GM21737 (cell line): Measurements from ENCODE around the gene CD46.

Experiments
- ATAC-seq: cut with Tn5 transposase; IDR thresholded peaks from one replicate; pipeline ENCODE4 v1.9.1; 2021; ENCODE audit warnings: mild to moderate bottlenecking, moderate library complexity; ENCODE audit not compliant: unreplicated experiment

The CD46 gene

GRCh38 chr1:207793327-207793726, 41.5 kb downstream of the CD46 start:
- ATAC-seq = no peak

GRCh38 chr1:207794861-207795260, 43.0 kb downstream of the CD46 start:
- no peak for ATAC-seq

GRCh38 chr1:207797229-207797973, 45.5 kb downstream of the CD46 start:
- ATAC-seq = no peak

GRCh38 chr1:207798847-207799246, 47.0 kb downstream of the CD46 start:
- peak; percentile 44 for ATAC-seq

GRCh38 chr1:207799989-207800648, 48.3 kb downstream of the CD46 start:
- no peak for ATAC-seq

GRCh38 chr1:207801819-207802218, 50.0 kb downstream of the CD46 start:
- no peak for ATAC-seq

- no peak for ATAC-seq
These were observed 51.8 kb downstream of the CD46 start for GRCh38 chr1:207803678-207804077.

GRCh38 chr1:207804721-207805468, 53.0 kb downstream of the CD46 start:
- ATAC-seq = no peak

- no peak for ATAC-seq
These were observed 54.1 kb downstream of the CD46 start for GRCh38 chr1:207805841-207806421.

- no peak for ATAC-seq
These were observed 54.9 kb downstream of the CD46 start for GRCh38 chr1:207806531-207807325.

GRCh38 chr1:207807326-207807689, 55.5 kb downstream of the CD46 start:
- no peak for ATAC-seq

GRCh38 chr1:207807690-207808321, 56.0 kb downstream of the CD46 start:
- no peak for ATAC-seq

- no peak for ATAC-seq
These were observed 56.5 kb downstream of the CD46 start for GRCh38 chr1:207808322-207808705.

- ATAC-seq = no peak
These were observed 57.2 kb downstream of the CD46 start for GRCh38 chr1:207808911-207809555.

- no peak for ATAC-seq
These were observed 58.3 kb downstream of the CD46 start for GRCh38 chr1:207810173-207810572.

GRCh38 chr1:207810606-207811295, 58.9 kb downstream of the CD46 start:
- ATAC-seq = no peak

- no peak for ATAC-seq
These were observed 59.5 kb downstream of the CD46 start for GRCh38 chr1:207811319-207811718.

- no peak for ATAC-seq
These were observed 60.3 kb downstream of the CD46 start for GRCh38 chr1:207811920-207812720.
